KOPT-K1 (cell line): Measurements from ENCODE around the gene PCGF3.
"Not testable (repeated sequence)": the region's sequence is repeated elsewhere in the genome, so short reads cannot be mapped to it uniquely, and the experiment has no call there.

Experiments
- H3K27ac ChIP-seq: fragments of 200-600 bp; sonication (generic); 2 replicates; pipeline ENCODE4 v1.5.1; 2016; ENCODE audit warnings: antibody characterized with exemption, mild to moderate bottlenecking, low read depth, low read length; ENCODE audit not compliant: poor library complexity, severe bottlenecking
- H3K36me3 ChIP-seq: fragments of 200-600 bp; sonication (generic); 2 replicates; pipeline ENCODE4 v1.5.1; 2017; ENCODE audit warnings: antibody characterized with exemption, mild to moderate bottlenecking, low read length, moderate library complexity; ENCODE audit not compliant: insufficient read depth
- H3K9me3 ChIP-seq: fragments of 200-600 bp; sonication (generic); 2 replicates; pipeline ENCODE4 v1.5.1; 2017; ENCODE audit warnings: antibody characterized with exemption, low read length, mild to moderate bottlenecking; ENCODE audit not compliant: insufficient read depth, poor library complexity, severe bottlenecking

Gene PCGF3

GRCh38 chr4:797066-797465 is 91.4 kb downstream of the PCGF3 start:
- H3K36me3 ChIP-seq = no peaks in the 10 kb centered on the region
- no peak overlapping the region for H3K27ac ChIP-seq

GRCh38 chr4:801436-802124 is 95.9 kb downstream of the PCGF3 start:
- Histone ChIP-seq H3K9me3 (peaks cover 18% of the 10 kb centered on the region), H3K36me3 (no peaks in the 10 kb centered on the region), H3K27ac (no peak overlapping the region)

More at GRCh38 chr4:797066-797465, 91.4 kb downstream of the PCGF3 start:
- peaks cover 8% of the 10 kb centered on the region for H3K9me3 ChIP-seq

GRCh38 chr4:803884-804283 is 98.3 kb downstream of the PCGF3 start:
- H3K27ac ChIP-seq = no peak overlapping the region
- H3K36me3 ChIP-seq = no peaks in the 10 kb centered on the region
- H3K9me3 ChIP-seq = peaks cover 18% of the 10 kb centered on the region

GRCh38 chr4:804804-805203 is 99.2 kb downstream of the PCGF3 start:
- peaks cover 18% of the 10 kb centered on the region for H3K9me3 ChIP-seq
- no peaks in the 10 kb centered on the region for H3K36me3 ChIP-seq
- H3K27ac ChIP-seq = no peak overlapping the region

GRCh38 chr4:806979-807378 is 101.3 kb downstream of the PCGF3 start:
- peaks cover 11% of the 10 kb centered on the region for H3K9me3 ChIP-seq
- H3K36me3 ChIP-seq, H3K27ac ChIP-seq: not testable (repeated sequence)

GRCh38 chr4:807792-808191 is 102.2 kb downstream of the PCGF3 start:
- Histone ChIP-seq H3K27ac (no peak overlapping the region), H3K9me3 (peaks cover 10% of the 10 kb centered on the region), H3K36me3 (no peaks in the 10 kb centered on the region)

- Histone ChIP-seq H3K36me3 (no peaks in the 10 kb centered on the region), H3K27ac (no peak overlapping the region), H3K9me3 (peaks cover 10% of the 10 kb centered on the region)
Measured at GRCh38 chr4:808860-809570, 103.4 kb downstream of the PCGF3 start.

- Histone ChIP-seq H3K9me3 (no peaks in the 10 kb centered on the region), H3K36me3 (no peaks in the 10 kb centered on the region), H3K27ac (no peak overlapping the region)
Measured at GRCh38 chr4:813900-814299, 108.3 kb downstream of the PCGF3 start.

- Histone ChIP-seq H3K36me3 (no peaks in the 10 kb centered on the region), H3K9me3 (no peaks in the 10 kb centered on the region), H3K27ac (no peak overlapping the region)
Measured at GRCh38 chr4:814312-814850, 108.7 kb downstream of the PCGF3 start.

- Histone ChIP-seq H3K9me3 (no peaks in the 10 kb centered on the region), H3K27ac (no peak overlapping the region), H3K36me3 (no peaks in the 10 kb centered on the region)
Measured at GRCh38 chr4:815464-816146, 110.0 kb downstream of the PCGF3 start.

- H3K36me3 ChIP-seq = no peaks in the 10 kb centered on the region
- no peak overlapping the region for H3K27ac ChIP-seq
- H3K9me3 ChIP-seq = no peaks in the 10 kb centered on the region
Measured at GRCh38 chr4:818106-818921, 112.7 kb downstream of the PCGF3 start.

- Histone ChIP-seq H3K27ac (no peak overlapping the region), H3K9me3 (no peaks in the 10 kb centered on the region), H3K36me3 (no peaks in the 10 kb centered on the region)
Measured at GRCh38 chr4:819401-820229, 114.0 kb downstream of the PCGF3 start.
